Smooth muscle cell (in vitro differentiated cells): Measurements from ENCODE around the gene AFG3L2. TPM values are rescaled to one million over a fixed set of nuclear protein-coding genes. Genes with fewer than 3 reads are reported as not detected.
A peak's percentile ranks its signal among the peaks of the same experiment; 100 is the strongest.

ENCODE experiments used
- DNase-seq: peaks from one replicate; lab custom pipeline; 2025; ENCODE audit not compliant: unreplicated experiment; lab: John Stamatoyannopoulos, UW
- H2AFZ ChIP-seq: fragments of 200-600 bp; sonication (generic); 2 replicates; pipeline ENCODE4 v1.6.0; 2016; ENCODE audit warnings: antibody characterized with exemption, low read depth, mild to moderate bottlenecking
- H3F3A ChIP-seq: fragments of 200-600 bp; sonication (generic); 2 replicates; pipeline ENCODE4 v1.6.0; 2017; ENCODE audit warnings: antibody characterized with exemption, low read depth
- H3K27ac ChIP-seq: fragments of 200-600 bp; sonication (generic); 2 replicates; pipeline ENCODE4 v1.5.1; 2016; ENCODE audit warnings: low read depth, mild to moderate bottlenecking
- H3K27me3 ChIP-seq: fragments of 200-600 bp; sonication (generic); 2 replicates; pipeline ENCODE4 v1.6.1; 2016; ENCODE audit warnings: low read depth, mild to moderate bottlenecking
- H3K36me3 ChIP-seq: fragments of 200-600 bp; sonication (generic); 2 replicates; pipeline ENCODE4 v1.5.1; 2016; ENCODE audit warnings: low read depth
- H3K4me1 ChIP-seq: fragments of 200-600 bp; sonication (generic); 2 replicates; pipeline ENCODE4 v1.5.1; 2016; ENCODE audit warnings: low read depth
- H3K4me2 ChIP-seq: fragments of 200-600 bp; sonication (generic); 2 replicates; pipeline ENCODE4 v1.6.0; 2016; ENCODE audit warnings: mild to moderate bottlenecking
- H3K4me3 ChIP-seq: fragments of 200-600 bp; sonication (generic); 2 replicates; pipeline ENCODE4 v1.5.1; 2016; ENCODE audit warnings: mild to moderate bottlenecking
- H3K79me2 ChIP-seq: fragments of 200-600 bp; sonication (generic); 2 replicates; pipeline ENCODE4 v1.6.0; 2016; ENCODE audit warnings: low read depth, mild to moderate bottlenecking
- H3K9ac ChIP-seq: fragments of 200-600 bp; sonication (generic); 2 replicates; pipeline ENCODE4 v1.6.0; 2016; ENCODE audit warnings: low read depth
- H3K9me3 ChIP-seq: fragments of 200-600 bp; sonication (generic); replicated peaks from 2 replicates; pipeline ENCODE4 v1.5.1; 2016; ENCODE audit warnings: low read depth
- H4K20me1 ChIP-seq: fragments of 200-600 bp; sonication (generic); 2 replicates; pipeline ENCODE4 v1.6.0; 2016; ENCODE audit warnings: low read depth
- WGBS: methylation state at CpG from one replicate; pipeline ENCODE4 v1.1.7; 2016; ENCODE audit warnings: low lambda C conversion rate; 5-methylcytosine and 5-hydroxymethylcytosine counted together
- polyA plus RNA-seq: library from polyadenylated mRNA; unstranded; fragments of >200 nt; fragmentation: Nextera tagmentation; extraction: Ambion mirVana; gene quantifications from 2 replicates; pipeline ENCODE4 v1.2.1, GENCODE V29; 2016
- total RNA-seq: library from RNA; depleted of rRNA; stranded (reverse); fragments of >200 nt; gene quantifications from 2 replicates; pipeline ENCODE4 v1.2.3, GENCODE V29; 2014
- TF ChIP-seq, protein P1 (sequence below): fragments of 200-600 bp; sonication (generic); IDR thresholded peaks from 2 replicates; pipeline ENCODE4 v1.5.1; 2017; ENCODE audit warnings: borderline replicate concordance, mild to moderate bottlenecking, antibody characterized with exemption; ENCODE audit not compliant: insufficient read depth, poor library complexity, severe bottlenecking

Gene AFG3L2
- total and polyA plus RNA-seq, 2 experiments from 2014 or later, result 21.6 to 24.3 TPM

DNA sequence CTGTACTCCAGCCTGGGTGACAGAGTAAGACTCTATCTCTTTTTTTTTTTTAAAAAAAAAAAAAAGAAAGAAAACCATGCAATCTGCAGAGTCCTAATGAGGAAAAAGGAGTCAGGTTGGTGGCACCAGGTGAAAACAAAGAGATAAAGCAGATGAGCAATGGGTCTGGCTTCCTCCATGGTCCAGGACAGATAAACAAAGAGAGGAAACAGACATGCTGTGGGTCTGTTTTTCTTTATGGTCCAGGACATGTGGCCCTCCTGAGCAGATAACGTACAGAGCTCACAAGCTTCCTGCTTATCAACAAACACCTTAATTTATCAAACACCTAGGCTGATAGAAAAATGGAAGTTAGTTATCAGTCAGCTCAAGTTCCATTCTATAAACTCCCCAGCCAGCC, 93.4 kb downstream of the AFG3L2 start:
- 77% methylated on average over 1 of the region's 1 CpG for WGBS
- H2AFZ ChIP-seq, result no peak overlapping the region
- no peak for DNase-seq
- no peaks in the 10 kb centered on the region for H4K20me1 ChIP-seq
- peaks cover 16% of the 10 kb centered on the region for H3F3A ChIP-seq
- no peak overlapping the region for H3K9ac ChIP-seq
- no peaks in the 10 kb centered on the region for H3K79me2 ChIP-seq
- H3K4me2 ChIP-seq, result no peak overlapping the region
- H3K27me3 ChIP-seq, result no peaks in the 10 kb centered on the region
- no peak overlapping the region for H3K4me3 ChIP-seq
- peaks cover 20% of the 10 kb centered on the region for H3K4me1 ChIP-seq
- TF ChIP-seq, protein P1, sequence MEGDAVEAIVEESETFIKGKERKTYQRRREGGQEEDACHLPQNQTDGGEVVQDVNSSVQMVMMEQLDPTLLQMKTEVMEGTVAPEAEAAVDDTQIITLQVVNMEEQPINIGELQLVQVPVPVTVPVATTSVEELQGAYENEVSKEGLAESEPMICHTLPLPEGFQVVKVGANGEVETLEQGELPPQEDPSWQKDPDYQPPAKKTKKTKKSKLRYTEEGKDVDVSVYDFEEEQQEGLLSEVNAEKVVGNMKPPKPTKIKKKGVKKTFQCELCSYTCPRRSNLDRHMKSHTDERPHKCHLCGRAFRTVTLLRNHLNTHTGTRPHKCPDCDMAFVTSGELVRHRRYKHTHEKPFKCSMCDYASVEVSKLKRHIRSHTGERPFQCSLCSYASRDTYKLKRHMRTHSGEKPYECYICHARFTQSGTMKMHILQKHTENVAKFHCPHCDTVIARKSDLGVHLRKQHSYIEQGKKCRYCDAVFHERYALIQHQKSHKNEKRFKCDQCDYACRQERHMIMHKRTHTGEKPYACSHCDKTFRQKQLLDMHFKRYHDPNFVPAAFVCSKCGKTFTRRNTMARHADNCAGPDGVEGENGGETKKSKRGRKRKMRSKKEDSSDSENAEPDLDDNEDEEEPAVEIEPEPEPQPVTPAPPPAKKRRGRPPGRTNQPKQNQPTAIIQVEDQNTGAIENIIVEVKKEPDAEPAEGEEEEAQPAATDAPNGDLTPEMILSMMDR, result no peak
- H3K27ac ChIP-seq, result peak overlapping the region; percentile 91
- no peaks in the 10 kb centered on the region for H3K36me3 ChIP-seq
- H3K9me3 ChIP-seq, result no peaks in the 10 kb centered on the region

DNA sequence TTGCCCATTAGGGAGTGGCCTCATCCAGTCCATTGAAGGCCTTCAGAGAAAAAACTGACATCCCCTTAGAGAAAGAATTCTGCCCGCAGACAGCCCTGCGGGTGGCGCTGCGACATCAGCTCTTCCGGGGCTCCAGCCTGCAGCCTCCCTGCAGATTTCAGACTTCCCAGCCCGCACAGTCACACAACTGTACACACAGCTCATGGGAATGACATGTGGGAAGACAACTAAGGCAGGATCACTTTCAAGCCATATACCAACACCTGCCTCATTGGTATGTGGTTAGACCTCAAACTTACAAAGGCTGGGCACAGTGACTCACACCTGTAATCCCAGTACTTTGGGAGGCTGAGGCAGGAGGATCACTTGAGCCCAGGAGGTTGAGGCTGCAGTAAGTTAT, 93.8 kb downstream of the AFG3L2 start:
- no peaks in the 10 kb centered on the region for H3K27me3 ChIP-seq
- 44% methylated on average over 6 of the region's 6 CpGs for WGBS
- no peak overlapping the region for H2AFZ ChIP-seq
- H4K20me1 ChIP-seq, result no peaks in the 10 kb centered on the region
- H3K4me1 ChIP-seq, result peaks cover 20% of the 10 kb centered on the region
- H3K79me2 ChIP-seq, result no peaks in the 10 kb centered on the region
- DNase-seq, result no peak
- H3K9ac ChIP-seq, result peak overlapping the region; percentile 79
- peak overlapping the region; percentile 91 for H3K27ac ChIP-seq
- H3K4me2 ChIP-seq, result peak overlapping the region; percentile 51
- TF ChIP-seq, protein P1, result peak; percentile 35
- no peaks in the 10 kb centered on the region for H3K36me3 ChIP-seq
- peaks cover 16% of the 10 kb centered on the region for H3F3A ChIP-seq
- no peaks in the 10 kb centered on the region for H3K9me3 ChIP-seq
- no peak overlapping the region for H3K4me3 ChIP-seq

DNA sequence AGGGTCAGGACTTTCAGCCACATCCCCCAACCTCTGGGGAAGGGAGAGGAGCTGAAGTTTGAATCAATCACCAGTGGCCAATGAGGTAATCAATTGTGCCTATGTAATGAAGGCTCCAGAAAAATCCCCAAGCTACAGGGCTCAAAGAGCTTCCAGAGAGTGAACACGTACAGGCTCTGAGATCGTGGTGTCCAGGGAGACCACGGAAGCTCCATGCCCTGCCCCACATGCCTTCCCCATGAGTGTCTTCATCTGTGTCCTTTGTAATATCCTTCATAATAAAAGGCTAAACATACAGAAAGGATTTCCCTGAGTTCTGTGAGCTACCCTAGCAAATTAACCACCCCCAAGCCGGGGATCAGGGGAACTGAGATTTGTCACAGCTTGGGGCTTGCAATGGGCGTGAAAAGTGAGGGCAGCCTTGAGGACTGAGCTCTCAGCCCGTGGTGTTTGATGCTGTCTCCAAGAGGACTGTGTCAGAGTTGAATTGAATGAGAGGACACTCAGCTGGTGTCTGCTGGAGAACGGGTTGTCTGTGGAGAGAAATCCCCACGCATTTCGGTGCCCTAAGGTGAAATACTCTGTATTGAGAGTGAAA, 94.5 kb downstream of the AFG3L2 start:
- Histone ChIP-seq H3K4me3 (no peak overlapping the region), H3K27me3 (no peaks in the 10 kb centered on the region), H3K4me2 (peak overlapping the region; percentile 51), H4K20me1 (no peaks in the 10 kb centered on the region), H3K4me1 (peaks cover 22% of the 10 kb centered on the region), H3K79me2 (no peaks in the 10 kb centered on the region), H3F3A (peaks cover 14% of the 10 kb centered on the region), H3K27ac (peak overlapping the region; percentile 91), H3K9me3 (no peaks in the 10 kb centered on the region), H2AFZ (no peak overlapping the region), H3K9ac (peak overlapping the region; percentile 79), H3K36me3 (no peaks in the 10 kb centered on the region)
- TF ChIP-seq, protein P1, result no peak
- no peak for DNase-seq
- 42% methylated on average over 9 of the region's 9 CpGs for WGBS

DNA sequence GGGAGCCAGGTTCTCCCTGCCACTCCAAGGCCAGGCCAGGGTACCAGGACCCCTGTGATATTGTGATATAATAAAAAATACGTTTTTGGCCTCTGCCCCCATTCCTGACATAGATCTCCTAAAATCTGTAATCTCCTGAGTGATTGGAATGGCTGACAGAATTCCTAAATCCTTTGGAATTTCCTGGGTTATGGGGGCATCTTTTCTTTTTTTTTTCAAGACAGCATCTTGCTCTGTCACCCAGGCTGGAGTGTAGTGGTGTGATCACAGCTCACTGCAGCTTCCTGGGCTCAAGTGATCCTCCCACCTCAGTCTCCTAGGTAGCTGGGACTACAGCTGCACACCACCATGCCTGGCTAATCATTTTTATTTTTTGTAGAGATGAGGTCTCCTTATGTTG, 95.2 kb downstream of the AFG3L2 start:
- H3K4me2 ChIP-seq, result peak overlapping the region; percentile 37
- peaks cover 7% of the 10 kb centered on the region for H3F3A ChIP-seq
- H3K36me3 ChIP-seq, result no peaks in the 10 kb centered on the region
- DNase-seq, result no peak
- peak overlapping the region; percentile 79 for H3K9ac ChIP-seq
- peaks cover 22% of the 10 kb centered on the region for H3K4me1 ChIP-seq
- WGBS, result 14% methylated on average over 1 of the region's 1 CpG
- no peaks in the 10 kb centered on the region for H4K20me1 ChIP-seq
- H2AFZ ChIP-seq, result no peak overlapping the region
- peak overlapping the region; percentile 91 for H3K27ac ChIP-seq
- TF ChIP-seq, protein P1, result no peak
- no peak overlapping the region for H3K4me3 ChIP-seq
- no peaks in the 10 kb centered on the region for H3K27me3 ChIP-seq
- no peaks in the 10 kb centered on the region for H3K79me2 ChIP-seq
- no peaks in the 10 kb centered on the region for H3K9me3 ChIP-seq
